ENCODE measurements around the gene WDR82.

WDR82 gene

DNA sequence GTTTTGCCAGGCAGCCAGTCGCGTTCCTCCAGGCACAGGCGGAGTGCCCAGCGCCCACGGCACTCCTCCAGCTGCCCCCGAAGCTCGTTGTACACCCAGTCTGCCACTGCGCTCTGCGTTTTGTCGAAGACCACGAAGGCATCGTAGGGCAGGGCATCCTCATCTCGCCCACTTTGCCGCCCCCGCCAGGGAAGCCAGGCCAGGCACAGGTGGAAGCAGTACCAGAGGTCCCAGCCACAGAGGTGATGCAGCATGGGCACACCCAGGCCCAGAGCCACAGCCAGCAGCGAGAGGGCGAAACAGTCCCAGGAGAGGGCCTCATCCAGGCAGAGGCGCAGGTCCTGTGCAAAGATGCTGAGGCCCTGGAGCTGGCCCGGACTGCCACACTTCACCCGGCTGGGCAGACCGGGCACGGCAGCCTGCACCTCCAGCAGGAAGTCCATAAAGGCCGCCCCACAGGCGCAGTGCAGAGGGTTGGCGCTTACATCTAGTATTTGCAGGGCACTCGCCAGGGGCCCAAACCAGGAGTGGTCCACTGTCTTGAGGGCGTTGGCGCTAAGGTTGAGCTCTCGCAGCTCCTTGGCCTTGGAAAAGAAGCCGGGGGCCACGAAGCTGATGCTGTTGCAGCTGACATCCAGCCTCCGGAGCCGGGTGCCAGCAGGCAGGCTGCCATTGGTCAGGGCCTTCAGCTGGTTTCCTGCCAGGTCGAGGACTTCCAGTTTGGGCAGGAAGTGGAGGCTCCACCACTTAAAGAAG is 56.7 kb downstream of the WDR82 start:
- no peak overlapping the region for H3K27ac ChIP-seq
- TF ChIP-seq, protein P1, sequence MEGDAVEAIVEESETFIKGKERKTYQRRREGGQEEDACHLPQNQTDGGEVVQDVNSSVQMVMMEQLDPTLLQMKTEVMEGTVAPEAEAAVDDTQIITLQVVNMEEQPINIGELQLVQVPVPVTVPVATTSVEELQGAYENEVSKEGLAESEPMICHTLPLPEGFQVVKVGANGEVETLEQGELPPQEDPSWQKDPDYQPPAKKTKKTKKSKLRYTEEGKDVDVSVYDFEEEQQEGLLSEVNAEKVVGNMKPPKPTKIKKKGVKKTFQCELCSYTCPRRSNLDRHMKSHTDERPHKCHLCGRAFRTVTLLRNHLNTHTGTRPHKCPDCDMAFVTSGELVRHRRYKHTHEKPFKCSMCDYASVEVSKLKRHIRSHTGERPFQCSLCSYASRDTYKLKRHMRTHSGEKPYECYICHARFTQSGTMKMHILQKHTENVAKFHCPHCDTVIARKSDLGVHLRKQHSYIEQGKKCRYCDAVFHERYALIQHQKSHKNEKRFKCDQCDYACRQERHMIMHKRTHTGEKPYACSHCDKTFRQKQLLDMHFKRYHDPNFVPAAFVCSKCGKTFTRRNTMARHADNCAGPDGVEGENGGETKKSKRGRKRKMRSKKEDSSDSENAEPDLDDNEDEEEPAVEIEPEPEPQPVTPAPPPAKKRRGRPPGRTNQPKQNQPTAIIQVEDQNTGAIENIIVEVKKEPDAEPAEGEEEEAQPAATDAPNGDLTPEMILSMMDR (conservative IDR thresholded peaks at IDR 0.05), result no peak

DNA sequence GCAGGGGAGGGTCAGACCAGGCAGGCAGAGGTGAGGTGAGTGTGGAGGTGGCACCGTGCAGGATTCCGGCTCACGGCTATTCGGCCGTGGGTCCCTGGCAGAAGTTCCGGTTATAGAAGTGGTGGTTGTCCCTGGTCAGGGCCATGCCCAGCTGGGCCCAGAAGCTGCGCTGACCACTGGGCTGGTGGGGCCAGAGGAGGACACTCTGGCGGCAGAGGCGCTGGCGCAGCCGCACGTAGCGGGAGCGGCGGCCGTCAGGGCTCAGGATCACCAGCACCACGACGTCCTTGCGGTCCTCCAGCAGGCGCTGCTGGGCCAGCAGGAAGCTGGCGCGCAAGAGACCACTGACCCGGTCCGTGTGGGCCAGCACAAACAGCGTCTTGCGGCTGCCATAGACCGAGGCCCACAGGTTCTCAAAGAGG is 57.3 kb downstream of the WDR82 start:
- H3K27ac ChIP-seq, result peak overlapping the region; percentile 64

DNA sequence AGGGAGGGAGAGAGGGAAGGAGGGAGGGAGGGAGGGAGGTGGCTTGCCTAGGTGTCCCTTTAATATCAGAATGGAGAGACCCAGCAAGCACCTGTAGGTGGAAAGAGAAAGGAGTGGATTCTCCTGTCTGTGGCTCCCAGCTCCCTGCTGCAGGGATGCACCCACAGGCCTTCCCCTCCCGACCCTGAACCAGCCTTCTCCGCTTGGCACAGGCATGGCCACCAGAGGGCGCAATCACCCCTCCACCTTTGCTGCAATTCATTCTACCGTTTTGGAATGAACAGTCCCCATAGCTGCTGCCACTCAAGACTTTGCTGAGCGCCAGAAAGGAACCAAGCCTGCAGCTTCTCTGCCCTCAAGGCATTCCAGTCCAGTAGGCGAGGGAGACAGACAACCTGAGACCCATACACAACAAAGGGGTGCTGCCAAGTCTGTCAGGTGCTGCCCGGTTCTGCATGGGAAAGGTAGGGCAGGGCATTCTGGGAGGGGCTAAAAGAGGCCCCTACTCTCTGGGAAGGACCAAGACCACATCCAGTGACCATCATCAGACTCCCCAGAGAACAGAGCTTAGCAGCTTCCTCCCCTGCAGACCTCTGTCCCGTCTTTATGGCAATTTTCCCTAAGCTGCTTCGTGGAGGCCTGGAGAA is 57.9 kb downstream of the WDR82 start:
- H3K27ac ChIP-seq, result peak overlapping the region; percentile 64
- TF ChIP-seq, protein P1 (conservative IDR thresholded peaks at IDR 0.05), result peak; percentile 97

More for the DNA sequence above, 57.3 kb downstream of the WDR82 start:
- TF ChIP-seq, protein P1 (conservative IDR thresholded peaks at IDR 0.05), result no peak

DNA sequence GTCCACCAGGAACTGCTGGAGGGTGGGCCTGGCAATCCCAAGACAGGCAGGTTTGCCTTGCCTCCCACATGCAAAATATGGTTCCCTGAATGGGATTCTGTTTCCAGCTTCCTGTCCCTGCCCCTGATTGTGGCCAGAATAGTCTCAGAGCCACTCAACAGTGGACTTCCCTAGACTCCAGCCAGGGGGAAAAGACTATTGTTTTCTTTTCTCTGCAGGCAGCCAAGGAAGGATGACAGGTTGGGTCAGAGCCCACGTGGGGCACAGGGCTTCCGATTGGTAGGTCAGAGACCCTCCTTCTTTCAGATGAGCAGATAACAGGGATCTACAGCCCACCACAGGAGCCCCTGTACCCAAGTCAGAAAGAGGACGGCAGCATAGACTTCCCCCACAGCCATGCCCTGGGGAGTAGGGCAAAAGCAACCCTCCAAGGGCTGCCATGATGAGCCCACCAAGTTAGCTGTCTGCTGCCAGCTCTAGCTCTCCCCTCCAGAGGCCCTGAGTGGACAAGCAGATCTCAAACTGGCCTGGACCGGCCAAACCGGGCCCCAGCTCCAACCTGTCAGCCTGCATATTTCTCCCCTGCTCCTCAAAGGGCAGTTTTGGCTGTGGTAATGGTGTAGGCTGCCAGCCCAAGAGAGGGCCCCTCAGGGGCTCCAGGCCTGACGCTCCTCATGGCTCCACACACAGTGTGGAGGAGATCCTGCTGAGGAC is 59.4 kb downstream of the WDR82 start:
- TF ChIP-seq, protein P1 (conservative IDR thresholded peaks at IDR 0.05), result no peak
- H3K27ac ChIP-seq, result peak overlapping the region; percentile 64

DNA sequence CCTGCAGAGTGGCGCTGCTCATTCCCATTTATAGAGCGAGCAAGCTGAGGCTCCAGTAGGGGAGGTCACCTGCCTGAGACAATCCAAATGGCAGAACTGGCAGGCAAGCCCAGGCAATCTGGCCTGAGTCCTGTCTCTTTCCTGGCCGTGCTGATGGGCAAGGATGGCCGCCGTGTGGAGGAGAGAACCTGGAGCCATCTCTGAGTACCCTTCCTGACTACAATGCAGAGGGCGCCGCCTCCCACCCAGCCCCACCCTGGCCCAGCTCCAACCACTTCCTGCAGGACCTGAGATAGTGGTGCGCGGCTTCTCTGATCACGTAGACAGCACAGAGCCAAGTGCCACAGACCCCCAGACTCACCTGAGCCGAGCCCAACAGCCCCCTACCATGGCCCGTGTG is 60.0 kb downstream of the WDR82 start:
- H3K27ac ChIP-seq, result peak overlapping the region; percentile 64
- TF ChIP-seq, protein P1 (conservative IDR thresholded peaks at IDR 0.05), result no peak

DNA sequence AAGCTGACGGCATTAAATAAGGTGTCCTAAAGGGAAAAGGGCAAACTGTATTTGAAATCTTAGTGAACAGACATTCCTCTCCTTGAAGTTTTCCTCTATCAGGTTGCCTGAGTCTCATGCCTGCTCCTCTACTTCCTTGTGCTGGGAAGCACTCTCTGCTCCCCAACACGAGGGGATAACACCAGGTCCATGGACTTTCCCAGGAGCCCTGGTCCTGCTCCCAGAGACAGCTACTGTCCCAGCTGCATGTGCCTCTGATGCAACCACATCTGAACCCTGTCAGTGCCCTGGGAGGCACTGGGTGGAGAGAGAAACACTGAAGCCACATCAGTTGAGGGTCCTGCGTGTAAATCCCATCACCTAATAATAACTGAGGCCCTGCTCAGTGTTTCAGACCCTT is 60.4 kb downstream of the WDR82 start:
- TF ChIP-seq, protein P1 (conservative IDR thresholded peaks at IDR 0.05), result no peak
- H3K27ac ChIP-seq, result peak overlapping the region; percentile 64

DNA sequence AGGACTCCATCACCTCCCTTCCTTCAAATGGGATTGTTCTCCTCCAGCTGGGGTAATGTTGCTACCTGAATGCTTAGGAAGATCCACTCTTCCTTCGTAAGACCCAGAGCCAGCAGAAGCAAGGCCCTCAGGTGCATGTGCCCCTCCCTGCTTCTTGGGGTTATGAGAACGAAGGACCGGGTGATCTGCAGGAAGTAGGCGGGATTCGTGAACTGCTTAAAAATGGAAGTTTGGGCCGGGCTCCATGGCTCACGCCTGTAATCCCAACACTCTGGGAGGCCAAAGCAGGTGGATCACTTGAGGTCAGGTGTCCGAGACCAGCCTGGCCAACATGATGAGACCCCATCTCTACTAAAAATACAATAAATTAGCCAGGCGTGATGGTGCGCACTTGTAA is 61.0 kb downstream of the WDR82 start:
- TF ChIP-seq, protein P1 (conservative IDR thresholded peaks at IDR 0.05), result no peak
- peak overlapping the region; percentile 64 for H3K27ac ChIP-seq
